ENCODE data around the gene KPNA1.

KPNA1 gene

GRCh38 chr3:122443090-122443489 is 71.6 kb downstream of the KPNA1 start:
- Histone ChIP-seq H3K27me3 (ENCODE audit: control insufficient read depth in 1 of 2, insufficient read depth in 2 of 2, low read length in 2 of 2) (no peaks in the 10 kb centered on the region), H3K36me3 (ENCODE audit: insufficient read depth, low read length) (peaks cover 50% of the 10 kb centered on the region), H3K4me1 (ENCODE audit: insufficient read depth, low read length) (no peaks in the 10 kb centered on the region), H3K9me3 (ENCODE audit: low read length) (no peaks in the 10 kb centered on the region), H3K4me3 (ENCODE audit: low read depth in 1 of 2, low read length in 2 of 2) (no peak overlapping the region), H3K27ac (ENCODE audit: low read depth, low read length) (no peak overlapping the region), H3K9ac (ENCODE audit: low read length) (no peak overlapping the region)

GRCh38 chr3:122435950-122436349 is 78.8 kb downstream of the KPNA1 start:
- Histone ChIP-seq H3K36me3 (ENCODE audit: insufficient read depth, low read length) (peaks cover 42% of the 10 kb centered on the region), H3K27ac (ENCODE audit: low read depth, low read length) (no peak overlapping the region), H3K4me1 (ENCODE audit: insufficient read depth, low read length) (no peaks in the 10 kb centered on the region), H3K9ac (ENCODE audit: low read length) (no peak overlapping the region), H3K4me3 (ENCODE audit: low read depth in 1 of 2, low read length in 2 of 2) (no peak overlapping the region), H3K27me3 (ENCODE audit: control insufficient read depth in 1 of 2, insufficient read depth in 2 of 2, low read length in 2 of 2) (no peaks in the 10 kb centered on the region), H3K9me3 (ENCODE audit: low read length) (no peaks in the 10 kb centered on the region)

- Histone ChIP-seq H3K4me3 (ENCODE audit: low read depth in 1 of 2, low read length in 2 of 2) (no peak overlapping the region), H3K9me3 (ENCODE audit: low read length) (no peaks in the 10 kb centered on the region), H3K36me3 (ENCODE audit: insufficient read depth, low read length) (peaks cover 31% of the 10 kb centered on the region), H3K4me1 (ENCODE audit: insufficient read depth, low read length) (no peaks in the 10 kb centered on the region), H3K9ac (ENCODE audit: low read length) (no peak overlapping the region), H3K27me3 (ENCODE audit: control insufficient read depth in 1 of 2, insufficient read depth in 2 of 2, low read length in 2 of 2) (no peaks in the 10 kb centered on the region), H3K27ac (ENCODE audit: low read depth, low read length) (no peak overlapping the region)
These were observed 84.4 kb downstream of the KPNA1 start for GRCh38 chr3:122430371-122430770.

- peaks cover 31% of the 10 kb centered on the region for H3K36me3 ChIP-seq (ENCODE audit: insufficient read depth, low read length)
- no peaks in the 10 kb centered on the region for H3K27me3 ChIP-seq (ENCODE audit: control insufficient read depth in 1 of 2, insufficient read depth in 2 of 2, low read length in 2 of 2)
- no peaks in the 10 kb centered on the region for H3K4me1 ChIP-seq (ENCODE audit: insufficient read depth, low read length)
- no peak overlapping the region for H3K9ac ChIP-seq (ENCODE audit: low read length)
- H3K27ac ChIP-seq (ENCODE audit: low read depth, low read length) = no peak overlapping the region
- no peaks in the 10 kb centered on the region for H3K9me3 ChIP-seq (ENCODE audit: low read length)
- no peak overlapping the region for H3K4me3 ChIP-seq (ENCODE audit: low read depth in 1 of 2, low read length in 2 of 2)
These were observed 86.8 kb downstream of the KPNA1 start for GRCh38 chr3:122427857-122428471.

- no peak overlapping the region for H3K27ac ChIP-seq (ENCODE audit: low read depth, low read length)
- H3K27me3 ChIP-seq (ENCODE audit: control insufficient read depth in 1 of 2, insufficient read depth in 2 of 2, low read length in 2 of 2) = no peaks in the 10 kb centered on the region
- H3K4me3 ChIP-seq (ENCODE audit: low read depth in 1 of 2, low read length in 2 of 2) = no peak overlapping the region
- H3K4me1 ChIP-seq (ENCODE audit: insufficient read depth, low read length) = no peaks in the 10 kb centered on the region
- H3K36me3 ChIP-seq (ENCODE audit: insufficient read depth, low read length) = peaks cover 23% of the 10 kb centered on the region
- H3K9ac ChIP-seq (ENCODE audit: low read length) = no peak overlapping the region
- H3K9me3 ChIP-seq (ENCODE audit: low read length) = no peaks in the 10 kb centered on the region
These were observed 92.9 kb downstream of the KPNA1 start for GRCh38 chr3:122421836-122422235.

GRCh38 chr3:122421101-122421500 is 93.6 kb downstream of the KPNA1 start:
- Histone ChIP-seq H3K36me3 (ENCODE audit: insufficient read depth, low read length) (peaks cover 16% of the 10 kb centered on the region), H3K4me3 (ENCODE audit: low read depth in 1 of 2, low read length in 2 of 2) (no peak overlapping the region), H3K27ac (ENCODE audit: low read depth, low read length) (no peak overlapping the region), H3K27me3 (ENCODE audit: control insufficient read depth in 1 of 2, insufficient read depth in 2 of 2, low read length in 2 of 2) (no peaks in the 10 kb centered on the region), H3K4me1 (ENCODE audit: insufficient read depth, low read length) (no peaks in the 10 kb centered on the region), H3K9ac (ENCODE audit: low read length) (no peak overlapping the region), H3K9me3 (ENCODE audit: low read length) (no peaks in the 10 kb centered on the region)

- H3K9me3 ChIP-seq (ENCODE audit: low read length) = no peaks in the 10 kb centered on the region
- H3K36me3 ChIP-seq (ENCODE audit: insufficient read depth, low read length) = peaks cover 6% of the 10 kb centered on the region
- H3K9ac ChIP-seq (ENCODE audit: low read length) = peak overlapping the region; percentile 61
- no peaks in the 10 kb centered on the region for H3K27me3 ChIP-seq (ENCODE audit: control insufficient read depth in 1 of 2, insufficient read depth in 2 of 2, low read length in 2 of 2)
- H3K4me3 ChIP-seq (ENCODE audit: low read depth in 1 of 2, low read length in 2 of 2) = peak overlapping the region; percentile 77 to 97
- H3K4me1 ChIP-seq (ENCODE audit: insufficient read depth, low read length) = peaks cover 10% of the 10 kb centered on the region
- H3K27ac ChIP-seq (ENCODE audit: low read depth, low read length) = peak overlapping the region; percentile 71
These were observed 97.8 kb downstream of the KPNA1 start for GRCh38 chr3:122416966-122417365.

GRCh38 chr3:122415762-122416654 is 98.7 kb downstream of the KPNA1 start, which contains the start of gene WDR5B:
TSS of gene WDR5B (minus strand) at chr3:122416062. CDS start at chr3:122415528, 534 bp downstream.
- H3K27ac ChIP-seq (ENCODE audit: low read depth, low read length) = peak within 1 kb of the TSS; percentile 71
- peak within 1 kb of the TSS; percentile 61 for H3K9ac ChIP-seq (ENCODE audit: low read length)
- peaks cover 8% of the 10 kb centered on the region for H3K36me3 ChIP-seq (ENCODE audit: insufficient read depth, low read length)
- H3K27me3 ChIP-seq (ENCODE audit: control insufficient read depth in 1 of 2, insufficient read depth in 2 of 2, low read length in 2 of 2) = no peaks in the 10 kb centered on the region
- peaks cover 10% of the 10 kb centered on the region for H3K4me1 ChIP-seq (ENCODE audit: insufficient read depth, low read length)
- H3K9me3 ChIP-seq (ENCODE audit: low read length) = no peaks in the 10 kb centered on the region
- H3K4me3 ChIP-seq (ENCODE audit: low read depth in 1 of 2, low read length in 2 of 2) = peak within 1 kb of the TSS; percentile 77 to 97

- H3K4me1 ChIP-seq (ENCODE audit: insufficient read depth, low read length) = peaks cover 10% of the 10 kb centered on the region
- peak overlapping the region; percentile 71 for H3K27ac ChIP-seq (ENCODE audit: low read depth, low read length)
- peak overlapping the region; percentile 61 for H3K9ac ChIP-seq (ENCODE audit: low read length)
- no peaks in the 10 kb centered on the region for H3K9me3 ChIP-seq (ENCODE audit: low read length)
- H3K27me3 ChIP-seq (ENCODE audit: control insufficient read depth in 1 of 2, insufficient read depth in 2 of 2, low read length in 2 of 2) = no peaks in the 10 kb centered on the region
- H3K4me3 ChIP-seq (ENCODE audit: low read depth in 1 of 2, low read length in 2 of 2) = peak overlapping the region; percentile 77 to 97
- H3K36me3 ChIP-seq (ENCODE audit: insufficient read depth, low read length) = peaks cover 16% of the 10 kb centered on the region
These were observed 99.5 kb downstream of the KPNA1 start for GRCh38 chr3:122415104-122415744.

- Histone ChIP-seq H3K9me3 (ENCODE audit: low read length) (no peaks in the 10 kb centered on the region), H3K36me3 (ENCODE audit: insufficient read depth, low read length) (peaks cover 24% of the 10 kb centered on the region), H3K27ac (ENCODE audit: low read depth, low read length) (no peak overlapping the region), H3K4me1 (ENCODE audit: insufficient read depth, low read length) (peaks cover 10% of the 10 kb centered on the region), H3K9ac (ENCODE audit: low read length) (no peak overlapping the region), H3K27me3 (ENCODE audit: control insufficient read depth in 1 of 2, insufficient read depth in 2 of 2, low read length in 2 of 2) (no peaks in the 10 kb centered on the region), H3K4me3 (ENCODE audit: low read depth in 1 of 2, low read length in 2 of 2) (no peak overlapping the region)
These were observed 100.3 kb downstream of the KPNA1 start for GRCh38 chr3:122414391-122414790.

GRCh38 chr3:122410639-122411038 is 104.1 kb downstream of the KPNA1 start:
- Histone ChIP-seq H3K36me3 (ENCODE audit: insufficient read depth, low read length) (peaks cover 59% of the 10 kb centered on the region), H3K4me1 (ENCODE audit: insufficient read depth, low read length) (peaks cover 10% of the 10 kb centered on the region), H3K4me3 (ENCODE audit: low read depth in 1 of 2, low read length in 2 of 2) (no peak overlapping the region), H3K27me3 (ENCODE audit: control insufficient read depth in 1 of 2, insufficient read depth in 2 of 2, low read length in 2 of 2) (no peaks in the 10 kb centered on the region), H3K9me3 (ENCODE audit: low read length) (no peaks in the 10 kb centered on the region), H3K27ac (ENCODE audit: low read depth, low read length) (no peak overlapping the region), H3K9ac (ENCODE audit: low read length) (no peak overlapping the region)
